Caco-2 (cell line): ENCODE measurements around the gene PLEKHN1. TPM values are rescaled to one million over a fixed set of nuclear protein-coding genes. Genes with fewer than 3 reads are reported as not detected.

ENCODE experiments used
- BruUV-seq: library from RNA; stranded (reverse); fragments of 400-500 nt; replicated peaks from 2 replicates; lab custom pipeline; 2021; lab: Mats Ljungman, UMichigan
- CTCF ChIA-PET: fragments of 300-600 bp; sonication (Branson Sonifier 250); formaldehyde crosslinking; loops from one replicate; lab custom pipeline; 2022; ENCODE audit warnings: antibody characterized with exemption; lab: Charles Lee
- POLR2A ChIA-PET: fragments of 300-600 bp; sonication (Branson Sonifier 250); formaldehyde crosslinking; loops from one replicate; lab custom pipeline; 2022; ENCODE audit warnings: antibody characterized with exemption; lab: Charles Lee
- DNase-seq, 2 experiments: peaks; one replicate each; pipeline versions ENCODE4 v3.0.0 to v3.0.0-alpha.2; 2020 to 2022
- H3K27me3 ChIP-seq: replicated peaks from 2 replicates; pipeline ENCODE4 v1.6.0; 2011; ENCODE audit warnings: low read length; ENCODE audit not compliant: control insufficient read depth, insufficient read depth
- H3K36me3 ChIP-seq: 2 replicates; pipeline ENCODE4 v1.5.1; 2011; ENCODE audit warnings: low read length; ENCODE audit not compliant: control insufficient read depth, insufficient read depth
- H3K4me1 ChIP-seq: fragments of 250-450 bp; sonication (Bioruptor Pico); 2 replicates; pipeline ENCODE4 v1.5.1; 2020; ENCODE audit warnings: mild to moderate bottlenecking
- H3K4me3 ChIP-seq: 2 replicates; pipeline ENCODE4 v1.5.1; 2011; ENCODE audit warnings: low read depth, mild to moderate bottlenecking, control low read depth, low read length
- H3K9me3 ChIP-seq: fragments of 250-450 bp; sonication (Bioruptor Pico); 2 replicates; pipeline ENCODE4 v1.5.1; 2020; ENCODE audit warnings: mild to moderate bottlenecking, moderate library complexity
- H3K27ac Mint-ChIP-seq: one replicate; pipeline ENCODE4 v1.8.0; 2022; ENCODE audit warnings: mixed read lengths; ENCODE audit not compliant: unreplicated experiment
- H3K27me3 Mint-ChIP-seq: one replicate; pipeline ENCODE4 v1.8.0; 2022; ENCODE audit warnings: mixed read lengths; ENCODE audit not compliant: insufficient read depth, unreplicated experiment
- H3K36me3 Mint-ChIP-seq: one replicate; pipeline ENCODE4 v1.8.0; 2022; ENCODE audit warnings: mild to moderate bottlenecking, mixed read lengths; ENCODE audit not compliant: insufficient read depth, unreplicated experiment
- H3K4me1 Mint-ChIP-seq: one replicate; pipeline ENCODE4 v1.8.0; 2022; ENCODE audit warnings: low read depth, mixed read lengths; ENCODE audit not compliant: unreplicated experiment
- H3K4me3 Mint-ChIP-seq: one replicate; pipeline ENCODE4 v1.8.0; 2022; ENCODE audit warnings: mild to moderate bottlenecking, moderate library complexity, mixed read lengths; ENCODE audit not compliant: unreplicated experiment
- H3K9me3 Mint-ChIP-seq: one replicate; pipeline ENCODE4 v1.8.0; 2022; ENCODE audit warnings: mixed read lengths; ENCODE audit not compliant: unreplicated experiment
- intact Hi-C: fragments of 100-400 bp; cut with micrococcal nuclease; formaldehyde crosslinking; loops from one replicate; pipeline ENCODE4 v1.10.0; 2022; ENCODE audit not compliant: unreplicated experiment
- total RNA-seq: library from RNA; stranded (reverse); gene quantifications from 2 replicates; pipeline ENCODE4 v1.2.3, GENCODE V29; 2022
- TF ChIP-seq, protein P1 (sequence below), 2 experiments: fragments of 200-600 bp in 1 of 2; IDR thresholded peaks; 1 replicate in 1 of 2; 2 replicates in 1 of 2; pipeline versions ENCODE4 v1.5.1 to v1.8.0; 2011 to 2022; ENCODE audit warnings: antibody characterized with exemption in 1 of 2, control low read depth in 1 of 2, inconsistent platforms in 1 of 2, low read depth in 1 of 2, low read length in 1 of 2, mild to moderate bottlenecking in 1 of 2, moderate library complexity in 1 of 2; ENCODE audit not compliant: insufficient read depth in 1 of 2, severe bottlenecking in 1 of 2, unreplicated experiment in 1 of 2

The PLEKHN1 gene
- total RNA-seq, 1 experiment from 2014 or later: 3.1 TPM

DNA sequence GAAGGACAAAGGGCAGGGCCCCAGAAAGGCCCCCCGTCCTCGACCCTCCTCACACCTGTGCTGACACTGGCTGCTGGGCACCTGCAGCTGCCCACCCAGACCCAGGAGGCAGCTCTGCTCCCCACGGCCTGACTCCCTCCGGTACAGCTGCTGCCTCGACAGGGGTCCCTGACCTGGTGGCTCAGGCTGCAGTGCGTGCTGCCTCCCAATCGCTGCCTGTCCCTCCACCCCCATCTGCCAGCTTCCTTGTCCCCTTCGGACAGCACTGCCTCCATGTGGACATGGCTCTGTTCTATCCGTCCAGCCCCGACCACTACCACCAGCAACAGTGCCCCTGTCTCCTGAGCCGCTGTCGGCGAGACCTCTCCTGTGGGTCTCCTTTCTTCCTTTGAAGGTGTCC is 11.4 kb upstream of the PLEKHN1 start:
- TF ChIP-seq, protein P1, sequence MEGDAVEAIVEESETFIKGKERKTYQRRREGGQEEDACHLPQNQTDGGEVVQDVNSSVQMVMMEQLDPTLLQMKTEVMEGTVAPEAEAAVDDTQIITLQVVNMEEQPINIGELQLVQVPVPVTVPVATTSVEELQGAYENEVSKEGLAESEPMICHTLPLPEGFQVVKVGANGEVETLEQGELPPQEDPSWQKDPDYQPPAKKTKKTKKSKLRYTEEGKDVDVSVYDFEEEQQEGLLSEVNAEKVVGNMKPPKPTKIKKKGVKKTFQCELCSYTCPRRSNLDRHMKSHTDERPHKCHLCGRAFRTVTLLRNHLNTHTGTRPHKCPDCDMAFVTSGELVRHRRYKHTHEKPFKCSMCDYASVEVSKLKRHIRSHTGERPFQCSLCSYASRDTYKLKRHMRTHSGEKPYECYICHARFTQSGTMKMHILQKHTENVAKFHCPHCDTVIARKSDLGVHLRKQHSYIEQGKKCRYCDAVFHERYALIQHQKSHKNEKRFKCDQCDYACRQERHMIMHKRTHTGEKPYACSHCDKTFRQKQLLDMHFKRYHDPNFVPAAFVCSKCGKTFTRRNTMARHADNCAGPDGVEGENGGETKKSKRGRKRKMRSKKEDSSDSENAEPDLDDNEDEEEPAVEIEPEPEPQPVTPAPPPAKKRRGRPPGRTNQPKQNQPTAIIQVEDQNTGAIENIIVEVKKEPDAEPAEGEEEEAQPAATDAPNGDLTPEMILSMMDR (IDR thresholded peaks at IDR 0.05; ENCODE audit: insufficient read depth in 1 of 2, low read depth in 1 of 2, low read length in 1 of 2, severe bottlenecking in 1 of 2, unreplicated experiment in 1 of 2): no peak
- POLR2A ChIA-PET: no interaction called here
- CTCF ChIA-PET: no interaction called here
- H3K9me3 Mint-ChIP-seq: no peaks in the 10 kb centered on the region
- DNase-seq: no peak
- Histone ChIP-seq H3K9me3 (no peaks in the 10 kb centered on the region), H3K27me3 (no peaks in the 10 kb centered on the region), H3K4me3 (no peak overlapping the region), H3K36me3 (no peaks in the 10 kb centered on the region; the same call in 1 of the 2 replicates), H3K4me1 (no peaks in the 10 kb centered on the region)
- no peak overlapping the region for H3K4me3 Mint-ChIP-seq
- H3K27ac Mint-ChIP-seq: no peak overlapping the region
- H3K36me3 Mint-ChIP-seq: peaks cover 51% of the 10 kb centered on the region
- peaks cover 15% of the 10 kb centered on the region for H3K4me1 Mint-ChIP-seq
- intact Hi-C loops: no loop called here
- H3K27me3 Mint-ChIP-seq: no peaks in the 10 kb centered on the region
- no TSS peak for BruUV-seq

GRCh38 chr1:955474-955873 is 10.8 kb upstream of the PLEKHN1 start:
- ChIA-PET CTCF (no interaction called here), POLR2A (no interaction called here)
- BruUV-seq: no TSS peak
- DNase-seq: no peak
- Mint-ChIP-seq H3K4me3 (no peak overlapping the region), H3K36me3 (peaks cover 46% of the 10 kb centered on the region), H3K27ac (no peak overlapping the region), H3K4me1 (peaks cover 15% of the 10 kb centered on the region), H3K9me3 (no peaks in the 10 kb centered on the region), H3K27me3 (no peaks in the 10 kb centered on the region)
- Histone ChIP-seq H3K9me3 (no peaks in the 10 kb centered on the region), H3K36me3 (no peaks in the 10 kb centered on the region; the same call in 1 of the 2 replicates), H3K4me3 (no peak overlapping the region), H3K27me3 (no peaks in the 10 kb centered on the region), H3K4me1 (no peaks in the 10 kb centered on the region)
- intact Hi-C loops: no loop called here
- TF ChIP-seq, protein P1 (IDR thresholded peaks at IDR 0.05; ENCODE audit: insufficient read depth in 1 of 2, low read depth in 1 of 2, low read length in 1 of 2, severe bottlenecking in 1 of 2, unreplicated experiment in 1 of 2): no peak

- peaks cover 15% of the 10 kb centered on the region for H3K4me1 Mint-ChIP-seq
- no peak overlapping the region for H3K4me3 ChIP-seq
- H3K36me3 Mint-ChIP-seq: peaks cover 38% of the 10 kb centered on the region
- H3K27me3 Mint-ChIP-seq: no peaks in the 10 kb centered on the region
- no peak overlapping the region for H3K27ac Mint-ChIP-seq
- H3K9me3 Mint-ChIP-seq: no peaks in the 10 kb centered on the region
- CTCF ChIA-PET: no interaction called here
- no peaks in the 10 kb centered on the region; the same call in 1 of the 2 replicates for H3K36me3 ChIP-seq
- no peak for DNase-seq
- TF ChIP-seq, protein P1 (IDR thresholded peaks at IDR 0.05; ENCODE audit: insufficient read depth in 1 of 2, low read depth in 1 of 2, low read length in 1 of 2, severe bottlenecking in 1 of 2, unreplicated experiment in 1 of 2): no peak
- no peaks in the 10 kb centered on the region for H3K27me3 ChIP-seq
- no peak overlapping the region for H3K4me3 Mint-ChIP-seq
- intact Hi-C loops: no loop called here
- H3K4me1 ChIP-seq: no peaks in the 10 kb centered on the region
- no TSS peak for BruUV-seq
- POLR2A ChIA-PET: no interaction called here
- H3K9me3 ChIP-seq: no peaks in the 10 kb centered on the region
Observed at GRCh38 chr1:956636-957035, 9.6 kb upstream of the PLEKHN1 start.
